Tibial nerve (tissue), 4 donors: Measurements from ENCODE around the gene MUSTN1. TPM values are rescaled to one million over a fixed set of nuclear protein-coding genes. Genes with fewer than 3 reads are reported as not detected.

ENCODE experiments used
- DNase-seq, 2 donors: peaks; one replicate each; pipeline ENCODE4 v3.0.0-alpha.2; 2019; ENCODE audit warnings: low spot score in 2 of 2
- H3K27ac ChIP-seq, 4 donors: fragments of 200-600 bp; sonication (generic) in 3 of 4; one replicate each; pipeline ENCODE4 v1.5.1; 2017 to 2019; ENCODE audit warnings: mild to moderate bottlenecking in 1 of 4
- H3K27me3 ChIP-seq, 2 donors: fragments of 200-600 bp; sonication (generic) in 1 of 2; one replicate each; pipeline versions ENCODE4 v1.5.1 to v1.6.0; 2017 to 2019
- H3K36me3 ChIP-seq, 3 donors: fragments of 200-600 bp; sonication (generic); one replicate each; pipeline ENCODE4 v1.5.1; 2018 to 2019
- H3K4me1 ChIP-seq, 4 donors: fragments of 200-600 bp; sonication (generic) in 3 of 4; one replicate each; pipeline ENCODE4 v1.5.1; 2017 to 2019
- H3K4me3 ChIP-seq, 4 donors: fragments of 200-600 bp; sonication (generic) in 3 of 4; one replicate each; pipeline ENCODE4 v1.5.1; 2017 to 2019; ENCODE audit warnings: mild to moderate bottlenecking in 1 of 4, moderate library complexity in 1 of 4
- H3K9me3 ChIP-seq, 4 donors: fragments of 200-600 bp; sonication (generic) in 3 of 4; one replicate each; pipeline ENCODE4 v1.5.1; 2017 to 2019
- CTCF ChIP-seq, 5 experiments: fragments of 200-600 bp in 3 of 5; fragments of 450-650 bp in 2 of 5; sonication (generic) in 3 of 5; IDR thresholded peaks; one replicate each; pipeline ENCODE4 v1.5.1; 2016 to 2019; ENCODE audit warnings: antibody characterized with exemption in 5 of 5, mild to moderate bottlenecking in 3 of 5, moderate library complexity in 2 of 5
- EP300 ChIP-seq, 2 donors: sonication (generic); formaldehyde crosslinking; IDR thresholded peaks; one replicate each; pipeline ENCODE4 v1.6.1; 2017; ENCODE audit warnings: antibody characterized with exemption in 2 of 2, mild to moderate bottlenecking in 1 of 2
- POLR2A ChIP-seq, 2 donors: fragments of 450-650 bp; IDR thresholded peaks; one replicate each; pipeline ENCODE4 v1.6.1; 2017; ENCODE audit warnings: antibody characterized with exemption in 2 of 2, mild to moderate bottlenecking in 2 of 2, moderate library complexity in 2 of 2
- WGBS, 2 donors: methylation state at CpG; one replicate each; pipeline ENCODE4 v1.1.5; 2018; 5-methylcytosine and 5-hydroxymethylcytosine counted together
- total RNA-seq, 4 donors: library from RNA; depleted of rRNA; stranded (reverse); fragments of >200 nt; gene quantifications; one replicate each; pipeline ENCODE4 v1.1.0, GENCODE V29; 2016

MUSTN1 gene
- total RNA-seq, 4 donors from 2014 or later: 38.5 to 77.9 (median 64.9) TPM

GRCh38 chr3:52827866-52828376 lies 6.9 kb downstream of the MUSTN1 start:
- H3K4me3 ChIP-seq: no peak overlapping the region
- no peaks in the 10 kb centered on the region for H3K9me3 ChIP-seq
- peaks cover 0 to 15% (median 2%) of the 10 kb centered on the region in 4 donors for H3K4me1 ChIP-seq
- no peak for DNase-seq
- no peak overlapping the region for H3K27ac ChIP-seq
- TF ChIP-seq EP300 (IDR thresholded peaks at IDR 0.05) (no peak), POLR2A (IDR thresholded peaks at IDR 0.05) (no peak)
- peaks cover 0 to 63% (median 0%) of the 10 kb centered on the region in 3 donors for H3K36me3 ChIP-seq
- WGBS, 2 donors: 71 to 72% methylated on average over 9 to 10 of the region's 10 CpGs
- H3K27me3 ChIP-seq: no peaks in the 10 kb centered on the region

GRCh38 chr3:52827441-52827840 lies 7.4 kb downstream of the MUSTN1 start:
- Histone ChIP-seq H3K27me3 (no peaks in the 10 kb centered on the region), H3K9me3 (no peaks in the 10 kb centered on the region), H3K4me1 (peaks cover 0 to 15% (median 2%) of the 10 kb centered on the region in 4 donors), H3K4me3 (no peak overlapping the region), H3K36me3 (peaks cover 0 to 63% (median 0%) of the 10 kb centered on the region in 3 donors), H3K27ac (no peak overlapping the region)
- no peak for DNase-seq
- 65 to 70% methylated on average over 9 of the region's 9 CpGs for WGBS, 2 donors
- TF ChIP-seq EP300 (IDR thresholded peaks at IDR 0.05): no peak
- no peak for TF ChIP-seq CTCF (IDR thresholded peaks at IDR 0.05)
- TF ChIP-seq POLR2A (IDR thresholded peaks at IDR 0.05): no peak

GRCh38 chr3:52824037-52824436 lies 10.8 kb downstream of the MUSTN1 start:
- no peak for DNase-seq
- Histone ChIP-seq H3K27me3 (no peaks in the 10 kb centered on the region), H3K9me3 (no peaks in the 10 kb centered on the region), H3K4me3 (no peak overlapping the region), H3K27ac (no peak overlapping the region), H3K36me3 (peaks cover 0 to 83% (median 0%) of the 10 kb centered on the region in 3 donors), H3K4me1 (no peaks in the 10 kb centered on the region)
- TF ChIP-seq POLR2A (IDR thresholded peaks at IDR 0.05) (no peak), CTCF (IDR thresholded peaks at IDR 0.05) (no peak), EP300 (IDR thresholded peaks at IDR 0.05) (no peak)
- WGBS, 2 donors: 91 to 97% methylated on average over 6 to 10 of the region's 10 CpGs

GRCh38 chr3:52822363-52822762 lies 12.5 kb downstream of the MUSTN1 start:
- H3K27me3 ChIP-seq: no peaks in the 10 kb centered on the region
- H3K36me3 ChIP-seq: peaks cover 0 to 89% (median 0%) of the 10 kb centered on the region in 3 donors
- no peak overlapping the region for H3K27ac ChIP-seq
- 76 to 80% methylated on average over 5 of the region's 5 CpGs for WGBS, 2 donors
- no peaks in the 10 kb centered on the region for H3K9me3 ChIP-seq
- TF ChIP-seq EP300 (IDR thresholded peaks at IDR 0.05) (no peak), POLR2A (IDR thresholded peaks at IDR 0.05) (no peak), CTCF (IDR thresholded peaks at IDR 0.05) (no peak)
- no peak for DNase-seq
- no peak overlapping the region for H3K4me3 ChIP-seq
- no peaks in the 10 kb centered on the region for H3K4me1 ChIP-seq

- peaks cover 0 to 81% (median 0%) of the 10 kb centered on the region in 3 donors for H3K36me3 ChIP-seq
- no peak overlapping the region for H3K27ac ChIP-seq
- no peaks in the 10 kb centered on the region for H3K27me3 ChIP-seq
- no peak for DNase-seq
- TF ChIP-seq EP300 (IDR thresholded peaks at IDR 0.05) (no peak), CTCF (IDR thresholded peaks at IDR 0.05) (peak; percentile 23 to 39 (median 28)), POLR2A (IDR thresholded peaks at IDR 0.05) (no peak)
- H3K4me1 ChIP-seq: no peaks in the 10 kb centered on the region
- WGBS, 2 donors: 54 to 55% methylated on average over 11 of the region's 11 CpGs
- no peak overlapping the region for H3K4me3 ChIP-seq
- no peaks in the 10 kb centered on the region for H3K9me3 ChIP-seq
Observed at GRCh38 chr3:52820736-52821135, 14.1 kb downstream of the MUSTN1 start.
